Stomach (tissue), 4 donors: ENCODE measurements around the gene CLDN12.

Source experiments
- EP300 ChIP-seq: sonication (generic); formaldehyde crosslinking; IDR thresholded peaks from one replicate; pipeline ENCODE4 v1.6.1; 2017; ENCODE audit warnings: antibody characterized with exemption
- TF ChIP-seq, protein P1 (sequence below), 7 experiments: fragments of 450-650 bp in 4 of 7; fragments of 200-600 bp in 3 of 7; sonication (generic) in 3 of 7; IDR thresholded peaks; one replicate each; pipeline ENCODE4 v1.5.1; 2016 to 2019; ENCODE audit warnings: antibody characterized with exemption in 7 of 7, control low read depth in 2 of 7, mild to moderate bottlenecking in 1 of 7

GRCh38 chr7:90445633-90446032 lies 42.4 kb downstream of the CLDN12 start:
- TF ChIP-seq, protein P1, sequence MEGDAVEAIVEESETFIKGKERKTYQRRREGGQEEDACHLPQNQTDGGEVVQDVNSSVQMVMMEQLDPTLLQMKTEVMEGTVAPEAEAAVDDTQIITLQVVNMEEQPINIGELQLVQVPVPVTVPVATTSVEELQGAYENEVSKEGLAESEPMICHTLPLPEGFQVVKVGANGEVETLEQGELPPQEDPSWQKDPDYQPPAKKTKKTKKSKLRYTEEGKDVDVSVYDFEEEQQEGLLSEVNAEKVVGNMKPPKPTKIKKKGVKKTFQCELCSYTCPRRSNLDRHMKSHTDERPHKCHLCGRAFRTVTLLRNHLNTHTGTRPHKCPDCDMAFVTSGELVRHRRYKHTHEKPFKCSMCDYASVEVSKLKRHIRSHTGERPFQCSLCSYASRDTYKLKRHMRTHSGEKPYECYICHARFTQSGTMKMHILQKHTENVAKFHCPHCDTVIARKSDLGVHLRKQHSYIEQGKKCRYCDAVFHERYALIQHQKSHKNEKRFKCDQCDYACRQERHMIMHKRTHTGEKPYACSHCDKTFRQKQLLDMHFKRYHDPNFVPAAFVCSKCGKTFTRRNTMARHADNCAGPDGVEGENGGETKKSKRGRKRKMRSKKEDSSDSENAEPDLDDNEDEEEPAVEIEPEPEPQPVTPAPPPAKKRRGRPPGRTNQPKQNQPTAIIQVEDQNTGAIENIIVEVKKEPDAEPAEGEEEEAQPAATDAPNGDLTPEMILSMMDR (IDR thresholded peaks at IDR 0.05): no peak
- no peak for TF ChIP-seq EP300
